Stomach smooth muscle (tissue), 2 donors: ENCODE data around the gene ZDHHC4.
A peak's percentile ranks its signal among the peaks of the same experiment; 100 is the strongest.
"Not testable (repeated sequence)": the region's sequence is repeated elsewhere in the genome, so short reads cannot be mapped to it uniquely, and the experiment has no call there.

Experiments
- H3K27ac ChIP-seq: one replicate; pipeline ENCODE4 v1.7.0; 2013; ENCODE audit warnings: mild to moderate bottlenecking, low read length, inconsistent platforms
- H3K27me3 ChIP-seq, 2 donors: one replicate each; pipeline ENCODE4 v1.7.0; 2013; ENCODE audit warnings: low read length in 2 of 2; ENCODE audit not compliant: insufficient read depth in 2 of 2, control insufficient read depth in 1 of 2
- H3K36me3 ChIP-seq, 2 donors: one replicate each; pipeline ENCODE4 v1.7.0; 2013; ENCODE audit warnings: low read length in 2 of 2; ENCODE audit not compliant: control insufficient read depth in 2 of 2, insufficient read depth in 2 of 2
- H3K4me1 ChIP-seq: one replicate; pipeline ENCODE4 v1.7.0; 2013; ENCODE audit warnings: low read length; ENCODE audit not compliant: control insufficient read depth, insufficient read depth
- H3K4me3 ChIP-seq, 2 donors: one replicate each; pipeline ENCODE4 v1.7.0; 2013; ENCODE audit warnings: low read length in 2 of 2
- H3K9ac ChIP-seq, 2 donors: one replicate each; pipeline ENCODE4 v1.7.0; 2013; ENCODE audit warnings: low read length in 2 of 2, mild to moderate bottlenecking in 1 of 2
- H3K9me3 ChIP-seq, 2 donors: one replicate each; pipeline ENCODE4 v1.7.0; 2013; ENCODE audit warnings: low read length in 2 of 2; ENCODE audit not compliant: control insufficient read depth in 2 of 2
- donor health status: healthy.
- donor health status: Pancreatic carcinoma.

Gene ZDHHC4

GRCh38 chr7:6563936-6564770 is 13.1 kb upstream of the ZDHHC4 start:
- Histone ChIP-seq H3K27me3 (no peaks in the 10 kb centered on the region), H3K4me1 (no peaks in the 10 kb centered on the region), H3K36me3 (no peaks in the 10 kb centered on the region), H3K9ac (no peak overlapping the region), H3K9me3 (no peaks in the 10 kb centered on the region), H3K27ac (no peak overlapping the region), H3K4me3 (no peak overlapping the region)

- H3K27me3 ChIP-seq: no peaks in the 10 kb centered on the region
- H3K9ac ChIP-seq: no peak overlapping the region
- no peak overlapping the region for H3K4me3 ChIP-seq
- no peaks in the 10 kb centered on the region for H3K36me3 ChIP-seq
- no peaks in the 10 kb centered on the region for H3K4me1 ChIP-seq
- H3K27ac ChIP-seq: no peak overlapping the region
- H3K9me3 ChIP-seq: no peaks in the 10 kb centered on the region
These were observed 11.6 kb upstream of the ZDHHC4 start for GRCh38 chr7:6565655-6566054.

- H3K4me1 ChIP-seq: no peaks in the 10 kb centered on the region
- no peaks in the 10 kb centered on the region for H3K36me3 ChIP-seq
- no peak overlapping the region for H3K27ac ChIP-seq
- H3K9ac ChIP-seq: no peak overlapping the region
- no peak overlapping the region for H3K4me3 ChIP-seq
- H3K9me3 ChIP-seq: no peaks in the 10 kb centered on the region
- H3K27me3 ChIP-seq: no peaks in the 10 kb centered on the region
These were observed 9.4 kb upstream of the ZDHHC4 start for GRCh38 chr7:6567886-6568285.

DNA sequence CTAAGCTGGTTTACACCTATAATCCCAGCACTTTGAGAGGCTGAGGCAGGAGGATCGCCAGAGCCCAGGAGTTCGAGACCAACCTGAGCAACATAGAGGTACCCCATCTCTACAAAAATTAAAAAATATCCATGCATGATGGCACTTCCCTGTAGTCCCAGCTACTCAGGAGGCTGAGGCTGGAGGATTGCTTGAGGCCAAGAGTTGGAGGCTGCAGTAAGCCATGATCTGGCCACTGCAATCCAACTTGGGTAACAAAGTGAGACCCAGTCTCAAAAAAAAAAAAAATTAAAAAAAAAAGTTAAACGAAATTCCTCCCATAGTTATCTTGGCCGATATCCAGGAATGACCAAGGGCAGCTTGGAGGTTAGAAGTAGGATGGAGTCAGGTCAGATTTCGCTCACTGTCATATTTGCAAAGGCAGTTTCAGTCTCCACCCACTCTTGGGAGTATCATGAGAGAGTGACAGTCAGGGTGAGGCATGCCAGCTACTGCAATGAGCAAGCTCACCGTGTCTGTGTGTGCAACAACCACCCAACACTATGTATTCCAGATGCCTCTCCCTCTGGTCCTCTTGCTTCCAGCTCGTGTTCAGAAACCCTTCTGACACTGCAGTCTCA is 6.0 kb upstream of the ZDHHC4 start:
- no peaks in the 10 kb centered on the region for H3K36me3 ChIP-seq
- no peak overlapping the region for H3K4me3 ChIP-seq
- H3K9me3 ChIP-seq: no peaks in the 10 kb centered on the region

DNA sequence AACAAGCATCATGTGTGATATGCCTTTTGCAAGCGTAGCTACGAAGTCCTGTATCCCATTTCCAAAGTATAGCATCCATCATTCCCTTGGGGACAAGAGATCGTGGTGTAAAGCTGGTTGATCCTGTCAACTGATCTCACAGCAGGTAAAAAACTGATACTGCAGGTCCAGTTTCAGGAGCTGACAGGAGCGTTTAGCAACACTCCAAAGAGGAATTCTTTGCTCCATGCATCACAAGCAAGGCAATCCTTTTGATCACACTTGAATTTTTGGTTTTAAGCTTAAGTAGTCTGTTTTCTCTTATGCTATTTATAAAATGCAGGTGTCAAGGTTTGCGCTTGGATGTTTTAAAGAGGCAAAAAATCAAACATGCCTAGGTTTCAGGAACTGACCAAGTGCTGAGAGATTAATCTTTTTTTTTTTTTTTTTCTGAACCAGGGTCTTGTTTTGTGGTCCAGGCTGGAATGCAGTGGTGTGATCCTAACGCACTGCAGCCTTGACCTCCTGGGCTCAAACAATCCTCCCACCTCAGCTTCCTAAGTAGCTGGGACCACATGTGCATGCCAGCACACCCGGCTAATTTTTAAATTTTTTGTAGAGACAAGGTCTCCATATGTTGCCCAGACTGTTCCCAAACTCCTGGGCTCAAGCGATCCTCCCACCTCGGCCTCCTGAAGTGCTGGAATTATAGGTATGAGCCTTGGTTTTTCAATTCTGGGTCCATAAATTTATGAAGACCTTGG is 1.8 kb upstream of the ZDHHC4 start:
- Histone ChIP-seq H3K4me1 (peaks cover 11% of the 10 kb centered on the region), H3K9ac (no peak overlapping the region), H3K4me3 (no peak overlapping the region), H3K27ac (no peak overlapping the region), H3K9me3 (no peaks in the 10 kb centered on the region), H3K27me3 (no peaks in the 10 kb centered on the region), H3K36me3 (peaks cover 3% of the 10 kb centered on the region in 2 donors)

More for the DNA sequence above, 6.0 kb upstream of the ZDHHC4 start:
- Histone ChIP-seq H3K27me3 (no peaks in the 10 kb centered on the region), H3K27ac (no peak overlapping the region), H3K4me1 (no peaks in the 10 kb centered on the region), H3K9ac (no peak overlapping the region)

GRCh38 chr7:6576024-6576866 is 1.0 kb upstream of the ZDHHC4 start:
- no peaks in the 10 kb centered on the region for H3K27me3 ChIP-seq
- peaks cover 11% of the 10 kb centered on the region for H3K4me1 ChIP-seq
- H3K9ac ChIP-seq: peak overlapping the region in 1 of 2 donors; percentile 15

DNA sequence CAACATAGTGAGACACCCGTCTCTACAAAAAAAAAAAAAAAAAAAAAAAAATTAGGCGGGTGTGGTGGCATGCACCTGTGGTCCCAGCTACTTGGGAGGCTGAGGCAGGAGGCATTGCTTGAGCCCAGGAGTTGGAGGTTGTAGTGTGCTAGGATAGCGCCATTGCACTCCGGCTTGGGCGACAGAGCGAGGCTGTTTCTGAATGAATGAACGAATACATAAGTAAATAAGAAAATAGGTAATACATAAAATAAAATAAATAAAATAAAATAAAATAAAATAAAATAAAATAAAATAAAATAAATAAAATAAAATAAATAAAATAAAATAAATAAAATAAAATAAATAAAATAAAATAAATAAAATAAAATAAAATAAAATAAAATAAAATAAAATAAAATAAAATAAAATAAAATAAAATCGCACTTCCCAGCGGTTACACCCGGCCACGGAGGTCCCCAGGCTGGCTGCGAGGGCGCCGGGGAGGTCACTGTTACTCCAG is 336 bp upstream of the ZDHHC4 start:
- peaks cover 15 to 16% of the 10 kb centered on the region in 2 donors for H3K36me3 ChIP-seq
- H3K9me3 ChIP-seq, H3K27me3 ChIP-seq: not testable (repeated sequence)
- peaks cover 11% of the 10 kb centered on the region for H3K4me1 ChIP-seq
- H3K4me3 ChIP-seq: peak overlapping the region; percentile 75 to 82
- H3K9ac ChIP-seq: peak overlapping the region in 1 of 2 donors; percentile 15
- peak overlapping the region; percentile 93 for H3K27ac ChIP-seq

More at GRCh38 chr7:6576024-6576866, 1.0 kb upstream of the ZDHHC4 start:
- no peaks in the 10 kb centered on the region for H3K9me3 ChIP-seq
- H3K4me3 ChIP-seq: peak overlapping the region; percentile 35 to 82
- peaks cover 10 to 11% of the 10 kb centered on the region in 2 donors for H3K36me3 ChIP-seq
- no peak overlapping the region for H3K27ac ChIP-seq

GRCh38 chr7:6578114-6579084 is 1.1 kb downstream of the ZDHHC4 start:
- H3K4me1 ChIP-seq: peaks cover 11% of the 10 kb centered on the region
- peak overlapping the region in 1 of 2 donors; percentile 92 for H3K9ac ChIP-seq
- H3K27ac ChIP-seq: peak overlapping the region; percentile 93
- peaks cover 19 to 25% of the 10 kb centered on the region in 2 donors for H3K36me3 ChIP-seq
- H3K27me3 ChIP-seq: no peaks in the 10 kb centered on the region
- H3K9me3 ChIP-seq: no peaks in the 10 kb centered on the region
- no peak overlapping the region for H3K4me3 ChIP-seq

DNA sequence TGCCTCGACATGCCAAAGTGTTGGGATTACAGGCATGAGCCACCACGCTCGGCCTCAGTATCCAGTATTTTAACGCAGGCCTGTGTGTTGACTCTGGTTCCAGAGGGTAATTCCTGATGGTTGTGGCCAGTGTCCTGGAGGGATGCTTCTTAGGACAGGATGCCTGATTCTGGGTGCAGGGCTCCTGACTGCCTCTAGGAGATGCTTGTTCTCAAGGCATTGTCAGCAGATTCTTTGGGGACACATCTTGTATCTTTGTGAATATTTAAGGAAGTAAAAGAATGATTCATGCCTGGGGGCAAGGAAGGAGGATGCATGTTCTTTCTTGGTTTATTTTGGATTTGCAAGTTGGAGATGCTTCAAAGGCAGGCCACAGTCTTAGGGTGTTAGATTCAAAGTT is 2.2 kb downstream of the ZDHHC4 start:
- Histone ChIP-seq H3K36me3 (peaks cover 22 to 29% of the 10 kb centered on the region in 2 donors), H3K27me3 (no peaks in the 10 kb centered on the region), H3K9ac (no peak overlapping the region), H3K27ac (no peak overlapping the region), H3K4me1 (peaks cover 11% of the 10 kb centered on the region), H3K4me3 (no peak overlapping the region), H3K9me3 (no peaks in the 10 kb centered on the region)
